Spleen (tissue), 11 donors: ENCODE measurements around the gene SLC6A13. TPM values are rescaled to one million over a fixed set of nuclear protein-coding genes. Genes with fewer than 3 reads are reported as not detected.

Source experiments
- DNase-seq: peaks from one replicate; pipeline ENCODE4 v3.0.0-alpha.2; 2020
- H3K27ac ChIP-seq, 8 donors: fragments of 200-600 bp; sonication (generic) in 7 of 8; 1 replicate in 4 of 8; 2 replicates in 4 of 8; pipeline versions ENCODE4 v1.5.0 to v1.8.0; 2016 to 2021; ENCODE audit warnings: inconsistent platforms in 4 of 8, mild to moderate bottlenecking in 4 of 8, moderate library complexity in 1 of 8
- H3K27me3 ChIP-seq, 7 donors: fragments of 200-600 bp; sonication (generic) in 6 of 7; replicated peaks in 1 of 7; 1 replicate in 4 of 7; 2 replicates in 3 of 7; pipeline versions ENCODE4 v1.5.0 to v1.8.0; 2016 to 2021; ENCODE audit warnings: inconsistent platforms in 3 of 7, mild to moderate bottlenecking in 1 of 7
- H3K36me3 ChIP-seq, 6 donors: fragments of 200-600 bp; sonication (generic) in 5 of 6; 1 replicate in 4 of 6; 2 replicates in 2 of 6; pipeline versions ENCODE4 v1.5.0 to v1.8.0; 2016 to 2021; ENCODE audit warnings: inconsistent platforms in 2 of 6
- H3K4me1 ChIP-seq, 6 donors: fragments of 200-600 bp; sonication (generic) in 5 of 6; 1 replicate in 3 of 6; 2 replicates in 3 of 6; pipeline versions ENCODE4 v1.5.0 to v1.8.0; 2016 to 2021; ENCODE audit warnings: inconsistent platforms in 3 of 6
- H3K4me3 ChIP-seq, 8 donors: fragments of 200-600 bp; sonication (generic) in 7 of 8; 1 replicate in 4 of 8; 2 replicates in 4 of 8; pipeline versions ENCODE4 v1.5.0 to v1.8.0; 2016 to 2021; ENCODE audit warnings: inconsistent platforms in 4 of 8, mild to moderate bottlenecking in 4 of 8, moderate library complexity in 2 of 8
- H3K9me3 ChIP-seq, 8 donors: fragments of 200-600 bp; sonication (generic) in 7 of 8; 1 replicate in 4 of 8; 2 replicates in 4 of 8; pipeline versions ENCODE4 v1.5.0 to v1.8.0; 2016 to 2021; ENCODE audit warnings: inconsistent platforms in 4 of 8
- CTCF ChIP-seq, 11 experiments: fragments of 200-600 bp in 7 of 11; fragments of 450-650 bp in 4 of 11; sonication (generic) in 4 of 11; IDR thresholded peaks in 8 of 11; conservative IDR thresholded peaks in 3 of 11; 1 replicate in 7 of 11; 2 replicates in 4 of 11; pipeline versions ENCODE4 v1.4.0 to v1.8.0; 2016 to 2021; ENCODE audit warnings: antibody characterized with exemption in 11 of 11, inconsistent platforms in 4 of 11, mild to moderate bottlenecking in 1 of 11
- POLR2A ChIP-seq, 3 donors: fragments of 450-650 bp; IDR thresholded peaks; one replicate each; pipeline ENCODE4 v1.5.1; 2017; ENCODE audit warnings: antibody characterized with exemption in 3 of 3, mild to moderate bottlenecking in 1 of 3
- POLR2AphosphoS5 ChIP-seq, 3 donors: sonication (generic); formaldehyde crosslinking; IDR thresholded peaks; one replicate each; pipeline ENCODE4 v1.5.1; 2017; ENCODE audit warnings: antibody characterized with exemption in 3 of 3
- WGBS, 5 donors: extraction: QIAGEN DNeasy Blood & Tissue Kit in 3 of 5; methylation state at CpG; one replicate each; pipeline versions ENCODE4 v1.1.5 to v1.1.7; 2013 to 2018; 5-methylcytosine and 5-hydroxymethylcytosine counted together
- intact Hi-C: fragments of 100-400 bp; cut with DNase I; formaldehyde crosslinking; loops from one replicate; pipeline ENCODE4 v1.15.0; 2023; ENCODE audit warnings: low total_unique reads
- polyA plus RNA-seq, 3 donors: library from polyadenylated mRNA; stranded (reverse); fragments of 200-250 nt; gene quantifications; one replicate each; pipeline ENCODE4 v1.2.1, GENCODE V29; 2013
- total RNA-seq, 7 donors: library from RNA; depleted of rRNA in 3 of 7; stranded (reverse); fragments of >200 nt in 3 of 7; fragmentation: NEBNext Ultra II Directional in 4 of 7; extraction: Animal tissue kit (Norgen Biotek cat#: 25700) in 4 of 7; gene quantifications; one replicate each; pipeline versions ENCODE4 v1.1.0 to v1.2.1, GENCODE V29; 2016 to 2021
- donor health status: healthy with polysubstance abuse.
- donor health status: DM: no; HTN: no; CAD: no; lungs with moderate emphysema.
- donor health status: DM: no; HTN: no; CAD: no.
- donor health status: Bipolar disorder and iron deficiency.
- donor health status: healthy.
- donor health status: DM: no; HTN: no; CAD: no.
- donor health status: DM: yes; HTN: yes; CAD: no.

SLC6A13 gene
- total and polyA plus RNA-seq, 10 donors = 0.22 to 1.7 (median 0.30) TPM; not detected in 5

DNA sequence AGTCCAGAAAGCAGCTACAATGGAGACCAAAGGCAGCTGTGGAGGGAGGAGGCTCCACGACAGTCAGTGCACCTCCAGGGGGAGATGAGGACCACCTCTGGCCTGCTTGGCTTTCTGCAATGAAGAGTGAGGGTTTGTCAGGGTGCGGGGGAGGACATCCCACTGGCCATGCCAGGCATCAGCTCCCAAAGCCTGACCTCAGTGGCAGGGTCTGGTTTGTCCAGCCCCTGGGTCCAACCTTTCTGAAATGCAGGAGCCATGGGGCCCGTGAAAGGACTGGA lies 83.9 kb downstream of the SLC6A13 start:
- H3K27me3 ChIP-seq = peaks cover 0 to 68% (median 3%) of the 10 kb centered on the region in 7 donors
- TF ChIP-seq POLR2A (IDR thresholded peaks at IDR 0.05) (no peak), POLR2AphosphoS5 (IDR thresholded peaks at IDR 0.05) (no peak), CTCF (IDR thresholded peaks at IDR 0.05 in 8 of 11, conservative IDR thresholded peaks at IDR 0.05 in 3 of 11) (no peak)
- no peak for DNase-seq
- no peaks in the 10 kb centered on the region for H3K9me3 ChIP-seq
- no peak overlapping the region for H3K27ac ChIP-seq
- WGBS, 5 donors = 63 to 84% (median 79%) methylated on average over 2 to 3 of the region's 3 CpGs
- no peak overlapping the region for H3K4me3 ChIP-seq
- H3K4me1 ChIP-seq = peaks cover 0 to 23% (median 8%) of the 10 kb centered on the region in 6 donors
- intact Hi-C loops = no loop called here
- H3K36me3 ChIP-seq = no peaks in the 10 kb centered on the region

- Histone ChIP-seq H3K4me1 (peaks cover 0 to 24% (median 8%) of the 10 kb centered on the region in 6 donors), H3K36me3 (no peaks in the 10 kb centered on the region), H3K27ac (no peak overlapping the region), H3K9me3 (no peaks in the 10 kb centered on the region), H3K4me3 (no peak overlapping the region), H3K27me3 (peaks cover 0 to 74% (median 3%) of the 10 kb centered on the region in 7 donors)
- intact Hi-C loops = no loop called here
- DNase-seq = no peak
- 86 to 89% (median 88%) methylated on average over 20 of the region's 20 CpGs for WGBS, 5 donors
- TF ChIP-seq POLR2A (IDR thresholded peaks at IDR 0.05) = no peak
- TF ChIP-seq POLR2AphosphoS5 (IDR thresholded peaks at IDR 0.05) = no peak
- TF ChIP-seq CTCF (IDR thresholded peaks at IDR 0.05 in 8 of 11, conservative IDR thresholded peaks at IDR 0.05 in 3 of 11) = no peak
These were observed 84.4 kb downstream of the SLC6A13 start for GRCh38 chr12:177980-178828.

GRCh38 chr12:177336-177979 lies 85.2 kb downstream of the SLC6A13 start:
- intact Hi-C loops = no loop called here
- TF ChIP-seq POLR2A (IDR thresholded peaks at IDR 0.05) (no peak), CTCF (IDR thresholded peaks at IDR 0.05 in 8 of 11, conservative IDR thresholded peaks at IDR 0.05 in 3 of 11) (no peak), POLR2AphosphoS5 (IDR thresholded peaks at IDR 0.05) (no peak)
- DNase-seq = no peak
- Histone ChIP-seq H3K9me3 (no peaks in the 10 kb centered on the region), H3K27ac (no peak overlapping the region), H3K36me3 (no peaks in the 10 kb centered on the region), H3K4me1 (peaks cover 0 to 31% (median 8%) of the 10 kb centered on the region in 6 donors), H3K27me3 (peaks cover 0 to 79% (median 3%) of the 10 kb centered on the region in 7 donors), H3K4me3 (no peak overlapping the region)
- 68 to 85% (median 74%) methylated on average over 9 to 11 of the region's 11 CpGs for WGBS, 5 donors
